ENCODE measurements around the gene PURB.
"Not testable (repeated sequence)": the region's sequence is repeated elsewhere in the genome, so short reads cannot be mapped to it uniquely, and the experiment has no call there.

Gene PURB

GRCh38 chr7:44893710-44894234 lies 8.4 kb upstream of the PURB start:
- in situ Hi-C loops (cut with MboI; ENCODE audit: low sequenced_read_pairs): no loop called here

- in situ Hi-C loops (cut with MboI; ENCODE audit: low sequenced_read_pairs): no loop called here
These were observed 6.5 kb upstream of the PURB start for GRCh38 chr7:44891791-44892190.

- in situ Hi-C loops (cut with MboI; ENCODE audit: low sequenced_read_pairs): no loop called here
These were observed 6.0 kb upstream of the PURB start for GRCh38 chr7:44891372-44891771.

GRCh38 chr7:44889086-44889781 lies 3.9 kb upstream of the PURB start:
- in situ Hi-C loops (cut with MboI; ENCODE audit: low sequenced_read_pairs): no loop called here

- in situ Hi-C loops (cut with MboI; ENCODE audit: low sequenced_read_pairs): no loop called here
These were observed 2.0 kb upstream of the PURB start for GRCh38 chr7:44887293-44887692.

- in situ Hi-C loops (cut with MboI; ENCODE audit: low sequenced_read_pairs): no loop called here
These were observed 523 bp downstream of the PURB start for GRCh38 chr7:44884621-44885393.

- in situ Hi-C loops (cut with MboI; ENCODE audit: low sequenced_read_pairs): no loop called here
These were observed 1.2 kb downstream of the PURB start for GRCh38 chr7:44883961-44884620.

GRCh38 chr7:44882899-44883298 lies 2.4 kb downstream of the PURB start:
- in situ Hi-C loops (cut with MboI; ENCODE audit: low sequenced_read_pairs): no loop called here

- in situ Hi-C loops (cut with MboI; ENCODE audit: low sequenced_read_pairs): no loop called here
These were observed 3.7 kb downstream of the PURB start for GRCh38 chr7:44881610-44882009.

GRCh38 chr7:44881066-44881600 lies 4.2 kb downstream of the PURB start:
- in situ Hi-C loops (cut with MboI; ENCODE audit: low sequenced_read_pairs): no loop called here

- in situ Hi-C loops (cut with MboI; ENCODE audit: low sequenced_read_pairs): no loop called here
These were observed 4.9 kb downstream of the PURB start for GRCh38 chr7:44880317-44881018.

- in situ Hi-C loops (cut with MboI; ENCODE audit: low sequenced_read_pairs): no loop called here
These were observed 8.9 kb downstream of the PURB start for GRCh38 chr7:44876393-44876792.

- in situ Hi-C loops (cut with MboI; ENCODE audit: low sequenced_read_pairs): no loop called here
These were observed 10.1 kb downstream of the PURB start for GRCh38 chr7:44875241-44875640.

GRCh38 chr7:44872787-44873186 lies 12.5 kb downstream of the PURB start:
- in situ Hi-C loops (cut with MboI; ENCODE audit: low sequenced_read_pairs): no loop called here

GRCh38 chr7:44871918-44872317 lies 13.4 kb downstream of the PURB start:
- in situ Hi-C loops (cut with MboI; ENCODE audit: low sequenced_read_pairs): not testable (repeated sequence)

- in situ Hi-C loops (cut with MboI; ENCODE audit: low sequenced_read_pairs): not testable (repeated sequence)
These were observed 14.6 kb downstream of the PURB start for GRCh38 chr7:44870780-44871179.

GRCh38 chr7:44870336-44870735 lies 15.0 kb downstream of the PURB start:
- in situ Hi-C loops (cut with MboI; ENCODE audit: low sequenced_read_pairs): not testable (repeated sequence)

GRCh38 chr7:44867073-44867995 lies 18.0 kb downstream of the PURB start:
- in situ Hi-C loops (cut with MboI; ENCODE audit: low sequenced_read_pairs): no loop called here

GRCh38 chr7:44861949-44862348 lies 23.4 kb downstream of the PURB start:
- in situ Hi-C loops (cut with MboI; ENCODE audit: low sequenced_read_pairs): not testable (repeated sequence)

GRCh38 chr7:44858161-44858560 lies 27.2 kb downstream of the PURB start:
- in situ Hi-C loops (cut with MboI; ENCODE audit: low sequenced_read_pairs): no loop called here

Measured in hTERT RPE-1 (cell line).